B cell (primary cell): ENCODE measurements around the gene PEA15.

Experiments
- EZH2 ChIP-seq: IDR thresholded peaks from 2 replicates; pipeline ENCODE4 v1.6.1; 2012; ENCODE audit warnings: borderline replicate concordance, low read depth, mild to moderate bottlenecking, moderate library complexity, low read length; ENCODE audit not compliant: insufficient read depth, poor library complexity, severe bottlenecking
- TF ChIP-seq, protein P1 (sequence below): fragments of 200-600 bp; IDR thresholded peaks from one replicate; pipeline ENCODE4 v1.8.0; 2022; ENCODE audit warnings: antibody characterized with exemption, mild to moderate bottlenecking

DNA sequence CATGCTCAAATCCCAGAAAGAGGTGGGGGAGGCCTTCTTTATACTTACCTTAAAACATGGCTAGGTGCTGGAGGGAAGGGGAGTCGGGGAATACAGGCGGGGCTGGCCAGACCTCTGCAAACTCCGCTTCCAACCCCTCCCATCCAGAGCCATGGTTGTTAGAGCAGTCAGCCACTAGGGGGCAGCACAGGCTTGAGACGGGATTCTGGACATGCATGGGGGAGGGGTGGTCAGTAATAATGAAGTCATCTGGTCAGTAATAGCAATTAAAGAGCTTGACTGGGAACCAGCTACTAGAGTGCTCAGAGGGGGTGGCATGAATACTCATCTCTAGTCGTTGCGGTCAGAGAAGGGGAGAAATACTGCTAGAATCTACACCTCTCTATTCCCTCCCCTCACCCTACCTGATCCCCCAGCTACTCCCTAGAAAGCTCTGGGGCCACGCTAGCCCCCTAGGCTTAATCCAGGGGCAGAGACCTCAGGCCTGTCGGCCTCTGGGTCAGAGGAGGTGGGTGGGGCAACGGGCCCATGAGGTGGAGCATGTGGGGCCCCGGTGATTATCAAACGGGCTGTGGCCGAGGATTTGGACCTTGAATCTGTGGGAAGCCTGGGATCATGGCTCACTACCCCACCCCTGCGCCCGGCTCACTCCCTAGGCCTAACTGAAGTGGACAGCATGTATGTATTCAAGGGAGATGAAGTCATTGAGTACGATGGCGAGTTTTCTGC, 11.9 kb upstream of the PEA15 start:
- TF ChIP-seq, protein P1, sequence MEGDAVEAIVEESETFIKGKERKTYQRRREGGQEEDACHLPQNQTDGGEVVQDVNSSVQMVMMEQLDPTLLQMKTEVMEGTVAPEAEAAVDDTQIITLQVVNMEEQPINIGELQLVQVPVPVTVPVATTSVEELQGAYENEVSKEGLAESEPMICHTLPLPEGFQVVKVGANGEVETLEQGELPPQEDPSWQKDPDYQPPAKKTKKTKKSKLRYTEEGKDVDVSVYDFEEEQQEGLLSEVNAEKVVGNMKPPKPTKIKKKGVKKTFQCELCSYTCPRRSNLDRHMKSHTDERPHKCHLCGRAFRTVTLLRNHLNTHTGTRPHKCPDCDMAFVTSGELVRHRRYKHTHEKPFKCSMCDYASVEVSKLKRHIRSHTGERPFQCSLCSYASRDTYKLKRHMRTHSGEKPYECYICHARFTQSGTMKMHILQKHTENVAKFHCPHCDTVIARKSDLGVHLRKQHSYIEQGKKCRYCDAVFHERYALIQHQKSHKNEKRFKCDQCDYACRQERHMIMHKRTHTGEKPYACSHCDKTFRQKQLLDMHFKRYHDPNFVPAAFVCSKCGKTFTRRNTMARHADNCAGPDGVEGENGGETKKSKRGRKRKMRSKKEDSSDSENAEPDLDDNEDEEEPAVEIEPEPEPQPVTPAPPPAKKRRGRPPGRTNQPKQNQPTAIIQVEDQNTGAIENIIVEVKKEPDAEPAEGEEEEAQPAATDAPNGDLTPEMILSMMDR: peak; percentile 90
- no peak for TF ChIP-seq EZH2
